IMR-90 (cell line): ENCODE measurements around the gene HMG20A.

ENCODE experiments used
- MAZ ChIP-seq: IDR thresholded peaks from 2 replicates; pipeline ENCODE4 v1.6.1; 2012; ENCODE audit warnings: low read depth, mild to moderate bottlenecking, low read length, improper control_type of control experiment, moderate library complexity, borderline replicate concordance
- NFE2L2 ChIP-seq: fragments of 150-350 bp; IDR thresholded peaks from 2 replicates; pipeline ENCODE4 v1.6.1; 2016; ENCODE audit warnings: low read depth, mild to moderate bottlenecking, low read length
- POLR2A ChIP-seq: IDR thresholded peaks from 2 replicates; pipeline ENCODE4 v1.6.1; 2012; ENCODE audit warnings: mild to moderate bottlenecking, low read depth, low read length
- RAD21 ChIP-seq: IDR thresholded peaks from 2 replicates; pipeline ENCODE4 v1.6.1; 2012; ENCODE audit warnings: low read length, improper control_type of control experiment
- RCOR1 ChIP-seq: IDR thresholded peaks from 2 replicates; pipeline ENCODE4 v1.6.1; 2012; ENCODE audit warnings: mild to moderate bottlenecking, low read length, improper control_type of control experiment; ENCODE audit not compliant: insufficient replicate concordance
- SMC3 ChIP-seq: fragments of 150-350 bp; IDR thresholded peaks from 2 replicates; pipeline ENCODE4 v1.6.1; 2016; ENCODE audit warnings: low read depth, mild to moderate bottlenecking, antibody characterized with exemption, low read length, moderate library complexity
- TF ChIP-seq, protein P1 (sequence below): conservative IDR thresholded peaks from 2 replicates; pipeline ENCODE4 v1.5.1; 2012; ENCODE audit warnings: mild to moderate bottlenecking, low read depth, low read length, improper control_type of control experiment
- TF ChIP-seq, protein P2 (sequence below): fragments of 150-350 bp; IDR thresholded peaks from 2 replicates; pipeline ENCODE4 v1.6.1; 2017; ENCODE audit warnings: mild to moderate bottlenecking, antibody characterized with exemption, low read length, low read depth
- TF ChIP-seq, protein P3 (sequence below): fragments of 150-350 bp; IDR thresholded peaks from 2 replicates; pipeline ENCODE4 v1.6.1; 2016; ENCODE audit warnings: low read depth, mild to moderate bottlenecking, low read length, moderate library complexity, borderline replicate concordance

DNA sequence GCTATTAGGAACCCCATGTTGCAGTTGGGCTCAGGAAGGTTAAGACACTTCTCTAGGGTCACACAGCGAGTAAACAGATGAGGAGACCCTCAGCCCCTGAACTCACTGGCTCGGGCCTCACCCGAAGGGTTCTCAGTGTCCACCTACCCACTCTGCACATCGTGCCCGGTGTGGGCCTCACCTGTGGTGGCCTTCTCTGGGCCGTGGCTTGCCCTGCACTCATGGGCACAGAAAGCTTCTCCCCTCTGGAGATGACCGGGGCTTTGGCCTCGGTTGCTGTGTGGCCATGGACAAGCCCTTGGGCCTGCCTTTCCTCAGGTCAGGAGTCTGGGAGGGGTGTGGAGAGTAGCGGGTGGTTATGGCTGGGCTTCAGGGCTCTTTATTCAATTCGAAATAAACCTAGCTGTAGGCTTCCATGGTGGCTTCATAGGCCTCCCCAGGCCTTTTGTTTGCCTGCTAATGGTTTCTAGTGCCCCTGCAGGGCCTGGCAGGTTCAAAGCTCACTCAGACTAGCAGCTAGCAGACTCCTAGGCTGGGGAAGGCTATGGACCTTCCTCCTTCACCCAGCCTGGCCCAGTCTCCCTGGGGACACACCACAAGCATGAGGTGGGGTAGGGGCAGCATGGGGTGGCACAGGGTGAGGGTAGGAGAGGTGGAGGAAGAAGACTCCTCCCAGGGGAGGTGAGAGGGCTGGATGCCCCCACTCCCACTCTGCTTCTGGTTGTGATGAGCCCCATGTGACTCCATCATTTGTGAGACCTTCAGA is 108.9 kb downstream of the HMG20A start:
- TF ChIP-seq RAD21 (no peak), POLR2A (no peak), RCOR1 (no peak), SMC3 (no peak), NFE2L2 (no peak), MAZ (no peak)
- TF ChIP-seq, protein P1, sequence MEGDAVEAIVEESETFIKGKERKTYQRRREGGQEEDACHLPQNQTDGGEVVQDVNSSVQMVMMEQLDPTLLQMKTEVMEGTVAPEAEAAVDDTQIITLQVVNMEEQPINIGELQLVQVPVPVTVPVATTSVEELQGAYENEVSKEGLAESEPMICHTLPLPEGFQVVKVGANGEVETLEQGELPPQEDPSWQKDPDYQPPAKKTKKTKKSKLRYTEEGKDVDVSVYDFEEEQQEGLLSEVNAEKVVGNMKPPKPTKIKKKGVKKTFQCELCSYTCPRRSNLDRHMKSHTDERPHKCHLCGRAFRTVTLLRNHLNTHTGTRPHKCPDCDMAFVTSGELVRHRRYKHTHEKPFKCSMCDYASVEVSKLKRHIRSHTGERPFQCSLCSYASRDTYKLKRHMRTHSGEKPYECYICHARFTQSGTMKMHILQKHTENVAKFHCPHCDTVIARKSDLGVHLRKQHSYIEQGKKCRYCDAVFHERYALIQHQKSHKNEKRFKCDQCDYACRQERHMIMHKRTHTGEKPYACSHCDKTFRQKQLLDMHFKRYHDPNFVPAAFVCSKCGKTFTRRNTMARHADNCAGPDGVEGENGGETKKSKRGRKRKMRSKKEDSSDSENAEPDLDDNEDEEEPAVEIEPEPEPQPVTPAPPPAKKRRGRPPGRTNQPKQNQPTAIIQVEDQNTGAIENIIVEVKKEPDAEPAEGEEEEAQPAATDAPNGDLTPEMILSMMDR, result no peak
- TF ChIP-seq, protein P2, sequence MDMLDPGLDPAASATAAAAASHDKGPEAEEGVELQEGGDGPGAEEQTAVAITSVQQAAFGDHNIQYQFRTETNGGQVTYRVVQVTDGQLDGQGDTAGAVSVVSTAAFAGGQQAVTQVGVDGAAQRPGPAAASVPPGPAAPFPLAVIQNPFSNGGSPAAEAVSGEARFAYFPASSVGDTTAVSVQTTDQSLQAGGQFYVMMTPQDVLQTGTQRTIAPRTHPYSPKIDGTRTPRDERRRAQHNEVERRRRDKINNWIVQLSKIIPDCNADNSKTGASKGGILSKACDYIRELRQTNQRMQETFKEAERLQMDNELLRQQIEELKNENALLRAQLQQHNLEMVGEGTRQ, result no peak
- TF ChIP-seq, protein P3, sequence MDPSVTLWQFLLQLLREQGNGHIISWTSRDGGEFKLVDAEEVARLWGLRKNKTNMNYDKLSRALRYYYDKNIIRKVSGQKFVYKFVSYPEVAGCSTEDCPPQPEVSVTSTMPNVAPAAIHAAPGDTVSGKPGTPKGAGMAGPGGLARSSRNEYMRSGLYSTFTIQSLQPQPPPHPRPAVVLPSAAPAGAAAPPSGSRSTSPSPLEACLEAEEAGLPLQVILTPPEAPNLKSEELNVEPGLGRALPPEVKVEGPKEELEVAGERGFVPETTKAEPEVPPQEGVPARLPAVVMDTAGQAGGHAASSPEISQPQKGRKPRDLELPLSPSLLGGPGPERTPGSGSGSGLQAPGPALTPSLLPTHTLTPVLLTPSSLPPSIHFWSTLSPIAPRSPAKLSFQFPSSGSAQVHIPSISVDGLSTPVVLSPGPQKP, result no peak
